K562 (cell line): Measurements from ENCODE around the gene PTOV1. TPM values are rescaled to one million over a fixed set of nuclear protein-coding genes. Genes with fewer than 3 reads are reported as not detected.

Experiments
- ATF4 ChIP-seq: fragments of 450-650 bp; formaldehyde crosslinking; IDR thresholded peaks from 2 replicates; pipeline ENCODE4 v1.4.0; 2022; ENCODE audit warnings: mild to moderate bottlenecking, moderate library complexity
- BRD4 ChIP-seq: fragments of 200-600 bp; sonication (generic); IDR thresholded peaks from 2 replicates; pipeline ENCODE4 v1.6.1; 2017; ENCODE audit warnings: inconsistent platforms
- CBX2 ChIP-seq: fragments of 200-600 bp; sonication (generic); IDR thresholded peaks from one replicate; pipeline ENCODE4 v1.6.1; 2012; ENCODE audit warnings: mild to moderate bottlenecking, low read length, inconsistent platforms; ENCODE audit not compliant: insufficient read depth, poor library complexity, severe bottlenecking
- DIDO1 ChIP-seq: fragments of 450-650 bp; IDR thresholded peaks from 2 replicates; pipeline ENCODE4 v1.6.1; 2016; ENCODE audit warnings: low read depth, missing biosample characterization, missing genetic modification characterization
- ETV5 ChIP-seq: sonication (generic); formaldehyde crosslinking; IDR thresholded peaks from 2 replicates; pipeline ENCODE4 v1.4.0; 2020; ENCODE audit warnings: low read depth, mild to moderate bottlenecking, missing genetic modification reagents
- FOS ChIP-seq: IDR thresholded peaks from 3 replicates; pipeline ENCODE4 v1.6.1; 2011; ENCODE audit not compliant: insufficient read length; ENCODE audit errors: extremely low read depth
- FOXK2 ChIP-seq, 2 experiments: fragments of 450-650 bp; IDR thresholded peaks in 1 of 2; conservative IDR thresholded peaks in 1 of 2; 2 replicates each; pipeline ENCODE4 v1.6.1; 2016; ENCODE audit warnings: low read depth in 2 of 2, mild to moderate bottlenecking in 1 of 2
- HDAC1 ChIP-seq, 2 experiments: fragments of 450-650 bp; IDR thresholded peaks; 2 replicates each; pipeline ENCODE4 v1.6.1; 2016 to 2017; ENCODE audit warnings: inconsistent platforms in 1 of 2, mild to moderate bottlenecking in 1 of 2, moderate library complexity in 1 of 2
- HMG20B ChIP-seq: fragments of 250-450 bp; sonication (Bioruptor Pico); IDR thresholded peaks from 2 replicates; pipeline ENCODE4 v1.5.0; 2021; ENCODE audit warnings: mild to moderate bottlenecking
- IFI16 ChIP-seq: fragments of 250-450 bp; sonication (Bioruptor Pico); IDR thresholded peaks from 2 replicates; pipeline ENCODE4 v2.1.2; 2022; ENCODE audit warnings: mild to moderate bottlenecking, inconsistent platforms
- KAT7 ChIP-seq: sonication (generic); formaldehyde crosslinking; IDR thresholded peaks from 2 replicates; pipeline ENCODE4 v1.8.0; 2022; ENCODE audit warnings: missing genetic modification reagents, mild to moderate bottlenecking, borderline replicate concordance
- KDM4B ChIP-seq, 2 experiments: fragments of 450-650 bp in 1 of 2; sonication (generic) in 1 of 2; IDR thresholded peaks; 2 replicates each; pipeline ENCODE4 v1.6.1; 2016 to 2017; ENCODE audit warnings: borderline replicate concordance in 2 of 2, antibody characterized with exemption in 1 of 2, low read depth in 1 of 2, mild to moderate bottlenecking in 1 of 2
- MTA1 ChIP-seq: fragments of 450-650 bp; IDR thresholded peaks from 2 replicates; pipeline ENCODE4 v1.6.1; 2017; ENCODE audit warnings: borderline replicate concordance
- MTF1 ChIP-seq: fragments of 250-450 bp; sonication (Bioruptor Pico); IDR thresholded peaks from 2 replicates; pipeline ENCODE4 v1.9.0; 2021; ENCODE audit warnings: moderate library complexity, mild to moderate bottlenecking, inconsistent platforms, borderline replicate concordance
- MYBL2 ChIP-seq, 2 experiments: fragments of 450-650 bp in 1 of 2; sonication (generic) in 1 of 2; formaldehyde crosslinking in 1 of 2; IDR thresholded peaks; 2 replicates each; pipeline versions ENCODE4 v1.6.1 to v1.8.1; 2017 to 2022; ENCODE audit warnings: borderline replicate concordance in 1 of 2, inconsistent platforms in 1 of 2, low read depth in 1 of 2, mild to moderate bottlenecking in 1 of 2, missing genetic modification reagents in 1 of 2, moderate library complexity in 1 of 2
- NFIC ChIP-seq: fragments of 450-650 bp; IDR thresholded peaks from 2 replicates; pipeline ENCODE4 v1.6.1; 2017; ENCODE audit warnings: mild to moderate bottlenecking, inconsistent platforms
- OTX1 ChIP-seq: fragments of 450-650 bp; formaldehyde crosslinking; IDR thresholded peaks from 2 replicates; pipeline ENCODE4 v1.4.0; 2022; ENCODE audit warnings: mild to moderate bottlenecking
- RCOR1 ChIP-seq, 2 experiments: IDR thresholded peaks; 2 replicates each; pipeline ENCODE4 v1.6.1; 2012; ENCODE audit warnings: low read depth in 2 of 2, low read length in 2 of 2, borderline replicate concordance in 1 of 2, improper control_type of control experiment in 1 of 2
- SETDB1 ChIP-seq: IDR thresholded peaks from one replicate; pipeline ENCODE4 v1.6.1; 2012; ENCODE audit warnings: low read length, control low read depth, inconsistent platforms
- SMARCE1 ChIP-seq: fragments of 450-650 bp; IDR thresholded peaks from 2 replicates; pipeline ENCODE4 v1.7.1; 2016; ENCODE audit warnings: mild to moderate bottlenecking
- SP1 ChIP-seq: sonication (generic); formaldehyde crosslinking; IDR thresholded peaks from 2 replicates; pipeline ENCODE4 v1.8.1; 2022; ENCODE audit warnings: mild to moderate bottlenecking, missing genetic modification reagents
- TCF3 ChIP-seq: sonication (generic); formaldehyde crosslinking; IDR thresholded peaks from 2 replicates; pipeline ENCODE4 v1.4.0; 2020; ENCODE audit warnings: mild to moderate bottlenecking, missing genetic modification reagents
- YY1 ChIP-seq, 3 experiments: IDR thresholded peaks; 2 replicates each; pipeline ENCODE4 v1.6.1; 2011; ENCODE audit warnings: low read length in 2 of 3, mild to moderate bottlenecking in 2 of 3, moderate library complexity in 2 of 3, borderline replicate concordance in 1 of 3, control low read depth in 1 of 3, low read depth in 1 of 3; ENCODE audit not compliant: insufficient read depth in 3 of 3, insufficient replicate concordance in 2 of 3, control insufficient read depth in 1 of 3, insufficient read length in 1 of 3; ENCODE audit errors: extremely low read depth in 1 of 3
- ZFP30 ChIP-seq: fragments of 250-450 bp; sonication (Bioruptor Pico); IDR thresholded peaks from 2 replicates; pipeline ENCODE4 v1.8.0; 2022; ENCODE audit warnings: moderate library complexity, mild to moderate bottlenecking, inconsistent platforms, borderline replicate concordance
- ZNF3 ChIP-seq: fragments of 250-450 bp; sonication (Bioruptor Pico); IDR thresholded peaks from 2 replicates; pipeline ENCODE4 v1.5.0; 2021; ENCODE audit warnings: mild to moderate bottlenecking, moderate library complexity
- ZNF75A ChIP-seq: fragments of 450-650 bp; formaldehyde crosslinking; IDR thresholded peaks from 2 replicates; pipeline ENCODE4 v1.4.0; 2020; ENCODE audit warnings: mild to moderate bottlenecking
- polyA plus RNA-seq, 8 experiments: library from polyadenylated mRNA; depleted of rRNA in 4 of 8; stranded (reverse) in 5 of 8; unstranded in 3 of 8; fragments of >200 nt; fragmentation: Nextera tagmentation in 2 of 8; fragmentation: Illumina TruSeq in 1 of 8; extraction: Ambion mirVana in 2 of 8; extraction: Trizol in 1 of 8; gene quantifications; 2 replicates each; pipeline versions ENCODE4 v1.2.1 to v1.2.3, GENCODE V29; 2011 to 2014; ENCODE audit warnings: inconsistent platforms in 1 of 8, missing spikeins in 1 of 8
- total RNA-seq, 7 experiments: library from RNA; depleted of rRNA in 6 of 7; stranded (reverse); fragments of >200 nt in 6 of 7; fragmentation: Illumina TruSeq in 2 of 7; extraction: Trizol in 2 of 7; gene quantifications; 2 replicates each; pipeline versions ENCODE4 v1.2.1 to v1.2.3, GENCODE V29; 2011 to 2021; ENCODE audit warnings: low replicate concordance in 1 of 7
- TF ChIP-seq, protein P1 (sequence below): sonication (generic); formaldehyde crosslinking; IDR thresholded peaks from 2 replicates; pipeline ENCODE4 v1.8.0; 2022; ENCODE audit warnings: mild to moderate bottlenecking, missing genetic modification reagents

PTOV1 gene
- total and polyA plus RNA-seq, 9 of the 15 experiments (the other 6 are each of a cell fraction or from before 2014, with no cell fraction given), result 4.9 to 169 (median 43.5) TPM

- TF ChIP-seq OTX1 (CRISPR knock-in tag), result 0 out of 2 replicates have a peak, but pooled peaks have one; percentile 32
- TF ChIP-seq IFI16, result no peak
- TF ChIP-seq FOS, result no peak
- TF ChIP-seq ZNF75A (CRISPR knock-in tag), result no peak
- no peak for TF ChIP-seq RCOR1 (IDR thresholded peaks at IDR 0.05; ENCODE audit: borderline replicate concordance in 1 of 2, low read depth in 2 of 2, low read length in 2 of 2)
- no peak for TF ChIP-seq HMG20B (CRISPR knock-in tag)
- TF ChIP-seq NFIC, result no peak
- no peak for TF ChIP-seq ZFP30 (CRISPR knock-in tag)
- TF ChIP-seq MYBL2 (IDR thresholded peaks at IDR 0.05; ENCODE audit: low read depth), result no peak
- TF ChIP-seq MYBL2 (CRISPR knock-in tag; IDR thresholded peaks at IDR 0.05; ENCODE audit: borderline replicate concordance), result no peak
- no peak for TF ChIP-seq MTF1 (CRISPR knock-in tag)
- no peak for TF ChIP-seq KAT7 (CRISPR knock-in tag)
- peak in 1 of 2 experiments; percentile 79; a peak in 2 of 4 replicates for TF ChIP-seq HDAC1 (IDR thresholded peaks at IDR 0.05)
- TF ChIP-seq BRD4, result peak; percentile 74; the same call in 1 of the 2 replicates
- TF ChIP-seq YY1 (IDR thresholded peaks at IDR 0.05; ENCODE audit: borderline replicate concordance in 1 of 3, control insufficient read depth in 1 of 3, extremely low read depth in 1 of 3, insufficient read depth in 3 of 3, insufficient read length in 1 of 3, insufficient replicate concordance in 2 of 3, low read depth in 1 of 3, low read length in 2 of 3), result peak in 2 of 3 experiments; percentile 27 to 61
- TF ChIP-seq, protein P1, sequence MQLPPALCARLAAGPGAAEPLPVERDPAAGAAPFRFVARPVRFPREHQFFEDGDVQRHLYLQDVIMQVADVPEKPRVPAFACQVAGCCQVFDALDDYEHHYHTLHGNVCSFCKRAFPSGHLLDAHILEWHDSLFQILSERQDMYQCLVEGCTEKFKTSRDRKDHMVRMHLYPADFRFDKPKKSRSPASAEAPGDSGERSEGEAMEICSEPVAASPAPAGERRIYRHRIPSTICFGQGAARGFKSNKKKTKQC, result peak; percentile 86
- no peak for TF ChIP-seq DIDO1
- no peak for TF ChIP-seq CBX2
- peak; percentile 16; the same call in 1 of the 2 replicates for TF ChIP-seq TCF3 (CRISPR knock-in tag)
- no peak for TF ChIP-seq ZNF3 (CRISPR knock-in tag)
- TF ChIP-seq FOXK2 (conservative IDR thresholded peaks at IDR 0.05 in 1 of 2, IDR thresholded peaks at IDR 0.05 in 1 of 2; ENCODE audit: low read depth in 2 of 2), result peak in 1 of 2 experiments; percentile 98; a peak in 2 of 4 replicates
- peak; percentile 96 for TF ChIP-seq SP1 (CRISPR knock-in tag)
- TF ChIP-seq SETDB1, result no peak
- TF ChIP-seq SMARCE1, result peak; percentile 47; the same call in 1 of the 2 replicates
- no peak for TF ChIP-seq ATF4
- TF ChIP-seq MTA1, result peak; percentile 80
- TF ChIP-seq KDM4B (IDR thresholded peaks at IDR 0.05; ENCODE audit: borderline replicate concordance in 2 of 2, low read depth in 1 of 2), result no peak
- TF ChIP-seq ETV5 (CRISPR knock-in tag), result no peak
Measured at GRCh38 chr19:49850487-49851342, at the start of gene PTOV1 (continued).
